Measurements from ENCODE around the gene COMMD1. TPM values are rescaled to one million over a fixed set of nuclear protein-coding genes. Genes with fewer than 3 reads are reported as not detected.

Gene COMMD1
- polyA plus RNA-seq, 1 donor (not counting 4 experiments of a cell fraction or from before 2014, with no cell fraction given): 44.8 TPM

GRCh38 chr2:62163106-62163831 lies 257.8 kb downstream of the COMMD1 start:
- Histone ChIP-seq H3K9me1 (ENCODE audit: control insufficient read depth, extremely low read depth, insufficient read depth, low read length) (no peaks in the 10 kb centered on the region), H3K4me1 (ENCODE audit: control insufficient read depth, extremely low read depth, insufficient read depth, low read length) (no peaks in the 10 kb centered on the region), H3K79me2 (ENCODE audit: control insufficient read depth, insufficient read depth, low read length) (no peaks in the 10 kb centered on the region), H2AFZ (ENCODE audit: control insufficient read depth, low read length) (no peak overlapping the region), H3K27ac (ENCODE audit: control insufficient read depth, insufficient read depth, low read length) (no peak overlapping the region), H3K4me3 (ENCODE audit: control insufficient read depth in 2 of 3, extremely low read depth in 1 of 3, insufficient read depth in 2 of 3, low read depth in 1 of 3, low read length in 3 of 3) (no peak overlapping the region), H3K4me2 (ENCODE audit: control insufficient read depth, extremely low read depth, insufficient read depth, low read depth, low read length) (no peak overlapping the region), H4K20me1 (ENCODE audit: control insufficient read depth, extremely low read depth, insufficient read depth, low read length) (no peaks in the 10 kb centered on the region), H3K9me3 (ENCODE audit: control insufficient read depth, low read depth, low read length) (no peaks in the 10 kb centered on the region), H3K36me3 (ENCODE audit: control insufficient read depth in 2 of 2, extremely low read depth in 1 of 2, insufficient read depth in 2 of 2, low read length in 2 of 2) (no peaks in the 10 kb centered on the region), H3K9ac (ENCODE audit: control insufficient read depth, extremely low read depth, insufficient read depth, low read length) (no peak overlapping the region), H3K27me3 (ENCODE audit: control insufficient read depth, extremely low read depth, insufficient read depth, low read length) (no peaks in the 10 kb centered on the region)
- DNase-seq (ENCODE audit: low read depth, low spot score) (no peak), FAIRE-seq (no peak)
- TF ChIP-seq CTCF (optimal IDR thresholded peaks at IDR 0.05 in 1 of 3, IDR thresholded peaks at IDR 0.05 in 1 of 3, conservative IDR thresholded peaks at IDR 0.05 in 1 of 3; ENCODE audit: extremely low read depth in 1 of 3, insufficient read depth in 2 of 3, low read length in 3 of 3) (no peak), EZH2 (IDR thresholded peaks at IDR 0.05; ENCODE audit: low read length) (no peak)
- dilution Hi-C loops (cut with MboI; ENCODE audit: extremely low pct_ligation_motif_present, low sequenced_read_pairs): no loop called here

DNA sequence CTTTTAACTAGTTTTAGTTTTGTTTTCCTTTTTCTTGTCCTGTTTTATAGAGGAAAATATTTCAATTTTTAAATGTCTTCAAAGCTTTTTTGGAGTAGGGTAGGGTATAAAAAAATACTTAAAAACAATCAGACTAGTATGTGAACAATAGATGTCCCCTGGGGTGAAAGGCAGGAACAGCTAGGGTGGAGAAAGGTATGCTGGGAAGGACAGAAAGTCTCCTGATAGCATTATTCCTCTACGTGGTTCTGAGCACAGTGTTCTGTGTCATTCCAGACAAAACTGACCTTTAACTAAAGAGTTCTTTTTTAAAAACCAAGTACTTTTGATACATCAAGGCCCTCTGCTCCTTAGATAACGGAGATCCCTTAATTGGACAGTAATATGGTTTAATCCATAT lies 258.4 kb downstream of the COMMD1 start:
- H3K4me2 ChIP-seq (ENCODE audit: control insufficient read depth, extremely low read depth, insufficient read depth, low read depth, low read length): no peak overlapping the region
- H2AFZ ChIP-seq (ENCODE audit: control insufficient read depth, low read length): no peak overlapping the region
- no peaks in the 10 kb centered on the region for H3K9me1 ChIP-seq (ENCODE audit: control insufficient read depth, extremely low read depth, insufficient read depth, low read length)
- H3K36me3 ChIP-seq (ENCODE audit: control insufficient read depth in 2 of 2, extremely low read depth in 1 of 2, insufficient read depth in 2 of 2, low read length in 2 of 2): no peaks in the 10 kb centered on the region
- FAIRE-seq: no peak
- DNase-seq (ENCODE audit: low read depth, low spot score): no peak
- H3K9me3 ChIP-seq (ENCODE audit: control insufficient read depth, low read depth, low read length): no peaks in the 10 kb centered on the region
- no peak overlapping the region for H3K27ac ChIP-seq (ENCODE audit: control insufficient read depth, insufficient read depth, low read length)
- H3K4me1 ChIP-seq (ENCODE audit: control insufficient read depth, extremely low read depth, insufficient read depth, low read length): no peaks in the 10 kb centered on the region
- H3K79me2 ChIP-seq (ENCODE audit: control insufficient read depth, insufficient read depth, low read length): no peaks in the 10 kb centered on the region
- H4K20me1 ChIP-seq (ENCODE audit: control insufficient read depth, extremely low read depth, insufficient read depth, low read length): no peaks in the 10 kb centered on the region
- no peak for TF ChIP-seq CTCF (optimal IDR thresholded peaks at IDR 0.05 in 1 of 3, IDR thresholded peaks at IDR 0.05 in 1 of 3, conservative IDR thresholded peaks at IDR 0.05 in 1 of 3; ENCODE audit: extremely low read depth in 1 of 3, insufficient read depth in 2 of 3, low read length in 3 of 3)
- TF ChIP-seq EZH2 (IDR thresholded peaks at IDR 0.05; ENCODE audit: low read length): no peak
- H3K27me3 ChIP-seq (ENCODE audit: control insufficient read depth, extremely low read depth, insufficient read depth, low read length): no peaks in the 10 kb centered on the region
- H3K4me3 ChIP-seq (ENCODE audit: control insufficient read depth in 2 of 3, extremely low read depth in 1 of 3, insufficient read depth in 2 of 3, low read depth in 1 of 3, low read length in 3 of 3): no peak overlapping the region
- no peak overlapping the region for H3K9ac ChIP-seq (ENCODE audit: control insufficient read depth, extremely low read depth, insufficient read depth, low read length)
- dilution Hi-C loops (cut with MboI; ENCODE audit: extremely low pct_ligation_motif_present, low sequenced_read_pairs): no loop called here
